ENCODE results near the gene MPPED1. TPM values are rescaled to one million over a fixed set of nuclear protein-coding genes. Genes with fewer than 3 reads are reported as not detected.

Gene MPPED1
- polyA plus RNA-seq, 1 of the 3 experiments (the other 2 are of a cell fraction) = 0.03 TPM

DNA sequence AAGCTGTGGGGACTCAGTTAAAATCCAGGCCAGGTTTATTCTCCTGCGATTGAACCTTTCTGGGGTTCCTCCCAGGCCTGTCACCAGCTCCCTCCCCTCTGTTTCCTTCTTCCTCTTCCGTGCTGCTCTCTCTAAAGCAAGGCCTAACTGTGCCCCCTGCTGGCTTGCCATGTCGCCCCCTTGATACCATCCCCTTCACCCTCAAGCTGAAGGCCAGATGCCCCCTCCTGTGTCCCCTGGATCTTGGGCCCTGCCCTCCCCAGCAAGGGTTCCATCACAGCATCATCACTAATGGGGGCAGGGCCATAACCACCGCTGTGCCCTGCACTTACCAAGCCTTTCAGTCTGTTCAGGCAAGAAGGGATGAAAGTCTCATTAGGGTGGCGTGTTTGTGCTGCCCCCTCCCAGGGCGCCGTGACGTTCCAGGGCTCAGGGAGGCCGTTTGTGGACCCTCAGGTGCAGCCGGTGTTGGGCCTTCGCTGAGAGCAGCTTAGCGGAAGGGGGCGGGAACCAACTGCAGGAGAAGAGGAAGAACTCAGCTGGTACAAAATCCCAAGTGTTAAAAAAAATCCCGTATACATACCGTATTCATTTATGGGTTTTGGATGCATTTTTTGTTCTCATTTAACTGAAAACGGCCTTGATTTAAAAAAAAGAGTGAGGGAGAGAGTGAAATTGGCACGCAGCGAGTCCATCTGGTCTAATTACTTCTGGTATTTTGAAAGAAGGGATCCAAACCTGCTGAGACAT is 69.9 kb downstream of the MPPED1 start:
- Histone ChIP-seq H3K4me3 (ENCODE audit: low read depth in 2 of 2, low read length in 1 of 2) (no peak overlapping the region), H3K9ac (no peak overlapping the region), H3K27me3 (ENCODE audit: insufficient read depth) (no peaks in the 10 kb centered on the region), H3K36me3 (replicated peaks in 1 of 2; ENCODE audit: control insufficient read depth in 1 of 2, insufficient read depth in 2 of 2, low read length in 1 of 2) (no peaks in the 10 kb centered on the region), H3K9me3 (no peaks in the 10 kb centered on the region), H3K9me2 (no peaks in the 10 kb centered on the region), H3K27ac (ENCODE audit: low read depth in 2 of 2, low read length in 1 of 2) (no peak overlapping the region), H3K4me2 (no peak overlapping the region), H3F3A (replicated peaks; ENCODE audit: insufficient read depth) (no peaks in the 10 kb centered on the region), H4K20me1 (ENCODE audit: insufficient read depth) (no peaks in the 10 kb centered on the region), H2AFZ (ENCODE audit: low read depth) (no peak overlapping the region), H3K79me2 (ENCODE audit: insufficient read depth) (no peaks in the 10 kb centered on the region), H3K4me1 (ENCODE audit: control insufficient read depth in 1 of 2, insufficient read depth in 2 of 2, low read depth in 1 of 2, low read length in 1 of 2) (no peaks in the 10 kb centered on the region)
- TF ChIP-seq RAD21 (IDR thresholded peaks at IDR 0.05; ENCODE audit: low read length) = peak; percentile 26
- TF ChIP-seq YY1 (IDR thresholded peaks at IDR 0.05; ENCODE audit: low read depth) = no peak
- no peak for TF ChIP-seq TCF12 (IDR thresholded peaks at IDR 0.05)
- no peak for TF ChIP-seq EZH2phosphoT487 (IDR thresholded peaks at IDR 0.05; ENCODE audit: borderline replicate concordance, low read depth)
- WGBS (ENCODE audit: low lambda C conversion rate) = 71% methylated on average over 18 of the region's 18 CpGs
- DNase-seq = no peak
- ChIA-PET POLR2A (no interaction called here), CTCF (no interaction called here)

DNA sequence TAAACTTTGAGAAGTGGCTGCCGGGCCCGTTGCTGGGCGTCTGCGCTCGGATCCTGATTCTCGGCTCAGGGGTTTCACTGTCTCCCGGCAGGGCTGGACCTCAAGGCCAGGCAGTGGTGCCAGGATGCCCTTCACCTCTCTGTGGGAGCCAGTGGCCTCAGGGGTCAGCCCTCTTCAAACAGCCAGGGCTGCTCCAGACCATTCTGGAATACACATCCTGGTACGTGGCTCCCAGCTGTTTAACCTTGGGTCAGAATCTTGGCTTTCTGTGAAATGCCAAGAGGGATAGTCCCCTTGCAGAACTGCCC is 70.5 kb downstream of the MPPED1 start:
- no peak for TF ChIP-seq RAD21 (IDR thresholded peaks at IDR 0.05; ENCODE audit: low read length)
- TF ChIP-seq SMC3 (IDR thresholded peaks at IDR 0.05; ENCODE audit: low read depth, low read length) = no peak
- TF ChIP-seq, protein P1, sequence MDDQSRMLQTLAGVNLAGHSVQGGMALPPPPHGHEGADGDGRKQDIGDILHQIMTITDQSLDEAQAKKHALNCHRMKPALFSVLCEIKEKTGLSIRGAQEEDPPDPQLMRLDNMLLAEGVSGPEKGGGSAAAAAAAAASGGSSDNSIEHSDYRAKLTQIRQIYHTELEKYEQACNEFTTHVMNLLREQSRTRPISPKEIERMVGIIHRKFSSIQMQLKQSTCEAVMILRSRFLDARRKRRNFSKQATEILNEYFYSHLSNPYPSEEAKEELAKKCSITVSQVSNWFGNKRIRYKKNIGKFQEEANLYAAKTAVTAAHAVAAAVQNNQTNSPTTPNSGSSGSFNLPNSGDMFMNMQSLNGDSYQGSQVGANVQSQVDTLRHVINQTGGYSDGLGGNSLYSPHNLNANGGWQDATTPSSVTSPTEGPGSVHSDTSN (IDR thresholded peaks at IDR 0.05) = no peak
- TF ChIP-seq GABPA (IDR thresholded peaks at IDR 0.05; ENCODE audit: low read depth) = no peak
- no peak for TF ChIP-seq FOXM1 (IDR thresholded peaks at IDR 0.05; ENCODE audit: low read depth)
- no peak for TF ChIP-seq MEF2A (IDR thresholded peaks at IDR 0.05; ENCODE audit: borderline replicate concordance, low read depth)
- no peak for TF ChIP-seq SIN3A (IDR thresholded peaks at IDR 0.05; ENCODE audit: borderline replicate concordance, low read depth, low read length)
- no peak for TF ChIP-seq ELF1 (IDR thresholded peaks at IDR 0.05)
- no peak for TF ChIP-seq EZH2phosphoT487 (IDR thresholded peaks at IDR 0.05; ENCODE audit: borderline replicate concordance, low read depth)
- no peak for TF ChIP-seq RFX5 (IDR thresholded peaks at IDR 0.05; ENCODE audit: low read length)
- TF ChIP-seq, protein P2, sequence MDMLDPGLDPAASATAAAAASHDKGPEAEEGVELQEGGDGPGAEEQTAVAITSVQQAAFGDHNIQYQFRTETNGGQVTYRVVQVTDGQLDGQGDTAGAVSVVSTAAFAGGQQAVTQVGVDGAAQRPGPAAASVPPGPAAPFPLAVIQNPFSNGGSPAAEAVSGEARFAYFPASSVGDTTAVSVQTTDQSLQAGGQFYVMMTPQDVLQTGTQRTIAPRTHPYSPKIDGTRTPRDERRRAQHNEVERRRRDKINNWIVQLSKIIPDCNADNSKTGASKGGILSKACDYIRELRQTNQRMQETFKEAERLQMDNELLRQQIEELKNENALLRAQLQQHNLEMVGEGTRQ (IDR thresholded peaks at IDR 0.05; ENCODE audit: borderline replicate concordance, low read depth, low read length) = no peak
- TF ChIP-seq, protein P3, sequence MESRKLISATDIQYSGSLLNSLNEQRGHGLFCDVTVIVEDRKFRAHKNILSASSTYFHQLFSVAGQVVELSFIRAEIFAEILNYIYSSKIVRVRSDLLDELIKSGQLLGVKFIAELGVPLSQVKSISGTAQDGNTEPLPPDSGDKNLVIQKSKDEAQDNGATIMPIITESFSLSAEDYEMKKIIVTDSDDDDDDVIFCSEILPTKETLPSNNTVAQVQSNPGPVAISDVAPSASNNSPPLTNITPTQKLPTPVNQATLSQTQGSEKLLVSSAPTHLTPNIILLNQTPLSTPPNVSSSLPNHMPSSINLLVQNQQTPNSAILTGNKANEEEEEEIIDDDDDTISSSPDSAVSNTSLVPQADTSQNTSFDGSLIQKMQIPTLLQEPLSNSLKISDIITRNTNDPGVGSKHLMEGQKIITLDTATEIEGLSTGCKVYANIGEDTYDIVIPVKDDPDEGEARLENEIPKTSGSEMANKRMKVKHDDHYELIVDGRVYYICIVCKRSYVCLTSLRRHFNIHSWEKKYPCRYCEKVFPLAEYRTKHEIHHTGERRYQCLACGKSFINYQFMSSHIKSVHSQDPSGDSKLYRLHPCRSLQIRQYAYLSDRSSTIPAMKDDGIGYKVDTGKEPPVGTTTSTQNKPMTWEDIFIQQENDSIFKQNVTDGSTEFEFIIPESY (IDR thresholded peaks at IDR 0.05; ENCODE audit: borderline replicate concordance, low read depth) = no peak
- TF ChIP-seq NRF1 (IDR thresholded peaks at IDR 0.05; ENCODE audit: low read depth, low read length) = no peak
- no peak for TF ChIP-seq NFIC (IDR thresholded peaks at IDR 0.05; ENCODE audit: borderline replicate concordance)
- Histone ChIP-seq H3K27ac (ENCODE audit: low read depth in 2 of 2, low read length in 1 of 2) (no peak overlapping the region), H3K36me3 (replicated peaks in 1 of 2; ENCODE audit: control insufficient read depth in 1 of 2, insufficient read depth in 2 of 2, low read length in 1 of 2) (no peaks in the 10 kb centered on the region), H4K20me1 (ENCODE audit: insufficient read depth) (no peaks in the 10 kb centered on the region), H3F3A (replicated peaks; ENCODE audit: insufficient read depth) (no peaks in the 10 kb centered on the region), H3K9ac (no peak overlapping the region), H3K9me3 (no peaks in the 10 kb centered on the region), H3K27me3 (ENCODE audit: insufficient read depth) (no peaks in the 10 kb centered on the region), H3K4me2 (no peak overlapping the region), H3K4me1 (ENCODE audit: control insufficient read depth in 1 of 2, insufficient read depth in 2 of 2, low read depth in 1 of 2, low read length in 1 of 2) (no peaks in the 10 kb centered on the region), H3K4me3 (ENCODE audit: low read depth in 2 of 2, low read length in 1 of 2) (no peak overlapping the region), H3K9me2 (no peaks in the 10 kb centered on the region), H2AFZ (ENCODE audit: low read depth) (no peak overlapping the region), H3K79me2 (ENCODE audit: insufficient read depth) (no peaks in the 10 kb centered on the region)
- CTCF ChIA-PET = no interaction called here
- 91% methylated on average over 4 of the region's 8 CpGs for WGBS (ENCODE audit: low lambda C conversion rate)
- POLR2A ChIA-PET = no interaction called here
- no peak for DNase-seq
